ENCODE results near the gene SLC13A4. TPM values are rescaled to one million over a fixed set of nuclear protein-coding genes. Genes with fewer than 3 reads are reported as not detected.
A peak's percentile ranks its signal among the peaks of the same experiment; 100 is the strongest.

Gene SLC13A4
- total RNA-seq, 4 donors from 2014 or later = 0.26 TPM; not detected in 3

DNA sequence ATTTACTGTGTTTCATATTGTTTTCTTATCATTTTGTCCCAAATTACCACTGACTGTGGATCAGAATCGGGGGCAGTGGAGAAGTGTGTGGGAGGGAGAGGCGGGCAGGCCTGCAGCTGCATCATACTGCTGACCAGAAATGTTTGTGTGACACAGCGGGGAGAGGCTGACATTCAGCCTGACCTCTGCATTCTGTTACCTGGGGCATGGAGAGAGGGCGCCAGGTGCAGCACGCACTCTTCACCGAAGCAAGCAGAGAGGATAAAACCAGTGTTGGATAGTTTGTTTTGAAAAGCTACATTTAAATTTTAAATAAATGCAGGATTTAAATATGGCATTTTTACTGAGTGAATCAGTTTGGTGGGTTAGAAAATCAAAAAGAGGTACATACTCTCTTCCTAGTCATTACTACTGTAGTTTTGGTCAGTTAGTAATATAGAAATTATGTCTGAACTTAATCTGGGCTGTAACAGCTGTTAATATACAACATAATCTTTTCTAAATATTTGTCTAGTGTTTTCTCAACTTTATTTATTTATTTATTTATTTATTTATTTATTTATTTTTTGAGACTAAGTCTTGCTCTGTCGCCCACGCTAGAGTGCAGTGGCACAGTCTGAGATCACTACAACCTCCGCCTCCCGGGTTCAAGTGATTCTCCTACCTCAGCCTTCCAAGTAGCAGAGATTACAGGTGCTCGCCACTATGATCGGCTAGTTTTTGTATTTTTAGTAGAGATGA is 74.5 kb downstream of the SLC13A4 start:
- Histone ChIP-seq H3K9me3 (no peaks in the 10 kb centered on the region), H3K36me3 (no peaks in the 10 kb centered on the region), H3K4me1 (no peaks in the 10 kb centered on the region), H3K27me3 (no peaks in the 10 kb centered on the region), H3K27ac (no peak overlapping the region), H3K4me3 (no peak overlapping the region)
- TF ChIP-seq POLR2A (IDR thresholded peaks at IDR 0.05) = no peak
- TF ChIP-seq, protein P1, sequence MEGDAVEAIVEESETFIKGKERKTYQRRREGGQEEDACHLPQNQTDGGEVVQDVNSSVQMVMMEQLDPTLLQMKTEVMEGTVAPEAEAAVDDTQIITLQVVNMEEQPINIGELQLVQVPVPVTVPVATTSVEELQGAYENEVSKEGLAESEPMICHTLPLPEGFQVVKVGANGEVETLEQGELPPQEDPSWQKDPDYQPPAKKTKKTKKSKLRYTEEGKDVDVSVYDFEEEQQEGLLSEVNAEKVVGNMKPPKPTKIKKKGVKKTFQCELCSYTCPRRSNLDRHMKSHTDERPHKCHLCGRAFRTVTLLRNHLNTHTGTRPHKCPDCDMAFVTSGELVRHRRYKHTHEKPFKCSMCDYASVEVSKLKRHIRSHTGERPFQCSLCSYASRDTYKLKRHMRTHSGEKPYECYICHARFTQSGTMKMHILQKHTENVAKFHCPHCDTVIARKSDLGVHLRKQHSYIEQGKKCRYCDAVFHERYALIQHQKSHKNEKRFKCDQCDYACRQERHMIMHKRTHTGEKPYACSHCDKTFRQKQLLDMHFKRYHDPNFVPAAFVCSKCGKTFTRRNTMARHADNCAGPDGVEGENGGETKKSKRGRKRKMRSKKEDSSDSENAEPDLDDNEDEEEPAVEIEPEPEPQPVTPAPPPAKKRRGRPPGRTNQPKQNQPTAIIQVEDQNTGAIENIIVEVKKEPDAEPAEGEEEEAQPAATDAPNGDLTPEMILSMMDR (IDR thresholded peaks at IDR 0.05) = no peak
- intact Hi-C loops (cut with DNase I; ENCODE audit: low total_unique reads) = no loop called here
- no peak for DNase-seq

DNA sequence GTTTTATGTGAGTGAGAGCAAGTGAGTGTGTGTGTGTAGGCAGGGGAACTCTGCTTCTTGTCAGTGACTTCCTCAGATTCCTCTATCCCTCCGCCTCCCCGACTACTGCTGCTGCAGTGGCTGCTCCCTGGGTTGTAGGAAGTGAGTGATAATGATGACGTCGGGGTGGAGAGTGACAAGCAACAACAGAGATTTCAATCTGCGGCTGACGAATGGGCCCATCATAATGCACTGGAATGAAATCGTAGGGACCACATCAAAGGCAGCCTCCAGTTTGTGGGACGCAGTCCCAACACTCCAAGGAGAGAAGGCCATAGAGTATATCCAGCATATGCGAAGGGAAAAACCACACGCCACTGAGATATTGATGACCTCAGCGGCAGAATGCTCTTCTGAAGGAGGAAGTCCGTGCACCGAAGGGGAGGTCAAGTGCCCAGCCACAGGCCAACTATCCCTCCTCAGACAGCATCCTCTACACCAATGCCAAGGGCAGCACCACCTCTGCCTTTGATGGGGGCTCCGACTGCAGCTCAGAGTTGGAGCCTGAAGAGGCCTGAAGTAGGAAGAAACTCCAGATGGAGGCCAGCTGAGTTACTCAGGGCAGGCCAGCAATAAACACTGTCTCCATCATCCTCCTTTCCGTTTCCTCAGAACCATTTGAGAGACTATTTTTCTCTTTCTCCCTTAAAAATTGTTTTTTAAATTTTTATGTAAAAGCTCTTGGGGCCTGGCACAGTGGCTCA is 77.0 kb downstream of the SLC13A4 start:
- intact Hi-C loops (cut with DNase I; ENCODE audit: low total_unique reads) = no loop called here
- Histone ChIP-seq H3K4me1 (no peaks in the 10 kb centered on the region), H3K27ac (no peak overlapping the region), H3K36me3 (no peaks in the 10 kb centered on the region), H3K4me3 (no peak overlapping the region), H3K9me3 (no peaks in the 10 kb centered on the region), H3K27me3 (no peaks in the 10 kb centered on the region)
- no peak for DNase-seq
- no peak for TF ChIP-seq POLR2A (IDR thresholded peaks at IDR 0.05)
- TF ChIP-seq, protein P1 (IDR thresholded peaks at IDR 0.05) = no peak

DNA sequence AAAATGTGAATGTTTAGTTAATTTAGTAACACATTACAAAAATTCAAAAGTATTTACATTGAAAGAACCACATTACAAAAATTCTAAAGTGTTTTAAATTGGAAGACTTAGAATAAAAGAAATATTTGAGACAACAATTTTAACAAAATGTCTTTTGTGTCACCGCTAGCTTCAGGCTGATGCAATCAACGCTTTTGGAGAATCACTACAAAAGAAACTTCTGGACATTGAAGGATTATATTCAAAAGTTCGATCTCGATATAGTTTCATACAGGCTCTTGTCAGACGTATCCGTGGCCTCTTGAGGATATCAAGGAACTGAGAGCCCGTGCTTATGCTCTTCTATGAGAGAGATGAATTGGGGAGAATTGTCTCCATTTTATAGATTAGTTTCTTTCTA is 79.8 kb downstream of the SLC13A4 start:
- no peak overlapping the region for H3K27ac ChIP-seq

DNA sequence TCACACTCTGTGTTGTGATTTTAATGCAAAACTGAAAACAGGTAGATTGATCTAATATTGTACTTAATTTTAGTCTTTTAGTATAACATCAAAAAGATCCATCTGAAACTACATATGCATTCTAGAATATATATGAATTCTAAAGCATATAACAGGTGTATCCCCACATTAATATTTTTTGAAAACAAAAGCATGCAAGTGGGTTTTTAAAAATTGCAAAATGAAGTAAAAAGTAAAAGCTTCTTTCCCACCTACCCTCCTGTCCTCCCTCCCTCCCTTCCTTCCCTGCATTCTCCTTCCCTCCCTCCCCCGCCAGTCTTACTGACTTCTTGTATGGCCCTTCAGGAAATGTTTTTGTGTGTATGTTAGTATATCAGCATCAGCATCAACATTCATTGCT is 80.2 kb downstream of the SLC13A4 start:
- no peaks in the 10 kb centered on the region for H3K36me3 ChIP-seq
- no peak overlapping the region for H3K27ac ChIP-seq
- H3K4me1 ChIP-seq = no peaks in the 10 kb centered on the region
- TF ChIP-seq, protein P1 (IDR thresholded peaks at IDR 0.05) = no peak
- no peak for TF ChIP-seq POLR2A (IDR thresholded peaks at IDR 0.05)
- DNase-seq = no peak
- no peaks in the 10 kb centered on the region for H3K9me3 ChIP-seq
- intact Hi-C loops (cut with DNase I; ENCODE audit: low total_unique reads) = no loop called here
- H3K27me3 ChIP-seq = no peaks in the 10 kb centered on the region
- H3K4me3 ChIP-seq = no peak overlapping the region

More for the DNA sequence above, 79.8 kb downstream of the SLC13A4 start:
- Histone ChIP-seq H3K27me3 (no peaks in the 10 kb centered on the region), H3K4me1 (no peaks in the 10 kb centered on the region), H3K9me3 (no peaks in the 10 kb centered on the region), H3K4me3 (no peak overlapping the region), H3K36me3 (no peaks in the 10 kb centered on the region)
- DNase-seq = no peak
- TF ChIP-seq POLR2A (IDR thresholded peaks at IDR 0.05) = no peak
- TF ChIP-seq, protein P1 (IDR thresholded peaks at IDR 0.05) = no peak
- intact Hi-C loops (cut with DNase I; ENCODE audit: low total_unique reads) = no loop called here

DNA sequence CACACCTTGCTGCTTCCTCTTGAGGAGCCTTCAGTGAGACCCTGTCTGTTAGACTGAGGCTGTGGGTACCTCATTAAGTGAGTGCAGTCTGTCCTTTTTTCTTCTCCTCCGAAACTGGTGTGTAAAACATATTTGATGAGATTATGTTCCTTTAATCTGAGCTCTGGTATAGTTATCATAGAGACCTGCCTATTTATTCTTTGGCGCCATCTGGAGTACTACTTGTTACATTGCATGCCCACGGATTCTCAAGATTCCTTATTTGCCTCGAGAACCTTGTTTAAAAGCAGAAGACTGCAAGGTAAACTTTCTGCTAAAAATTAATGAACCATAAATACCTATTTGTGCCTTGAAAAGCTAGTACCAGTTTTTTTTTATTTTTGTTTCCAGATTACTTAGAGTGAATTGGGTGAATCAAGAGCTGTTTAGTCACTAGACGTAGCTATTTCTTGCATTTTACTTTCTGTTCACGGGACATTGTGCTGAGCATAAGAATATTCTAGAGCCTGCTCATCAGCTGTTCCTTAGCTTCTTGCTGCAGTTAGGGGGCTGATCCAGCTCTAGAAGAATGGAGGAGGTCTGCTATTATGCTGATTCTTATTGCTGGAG is 82.6 kb downstream of the SLC13A4 start:
- H3K4me1 ChIP-seq = no peaks in the 10 kb centered on the region
- H3K36me3 ChIP-seq = no peaks in the 10 kb centered on the region
- H3K27ac ChIP-seq = no peak overlapping the region
- intact Hi-C loops (cut with DNase I; ENCODE audit: low total_unique reads) = no loop called here
- H3K9me3 ChIP-seq = no peaks in the 10 kb centered on the region
- no peak overlapping the region for H3K4me3 ChIP-seq
- no peak for DNase-seq
- no peaks in the 10 kb centered on the region for H3K27me3 ChIP-seq
- no peak for TF ChIP-seq POLR2A (IDR thresholded peaks at IDR 0.05)
- TF ChIP-seq, protein P1 (IDR thresholded peaks at IDR 0.05) = peak; percentile 56 to 71 (median 65)

All from uterus (tissue), 4 donors.